Measurements from ENCODE around the gene SLC22A16. TPM values are rescaled to one million over a fixed set of nuclear protein-coding genes. Genes with fewer than 3 reads are reported as not detected.
"Not testable (repeated sequence)": the region's sequence is repeated elsewhere in the genome, so short reads cannot be mapped to it uniquely, and the experiment has no call there.

Gene SLC22A16
- 1.4 TPM for total RNA-seq (ENCODE audit: insufficient read depth, low replicate concordance)

GRCh38 chr6:110476046-110476849 lies at the start of gene SLC22A16:
Gene SLC22A16, minus strand, starts transcription at chr6:110476613. Its CDS starts 39 bp downstream, at chr6:110476574.
- DNase-seq (ENCODE audit: low spot score): peak; percentile 19

GRCh38 chr6:110525001-110525400 lies 48.6 kb upstream of the SLC22A16 start:
- no peak for DNase-seq (ENCODE audit: low spot score)

DNA sequence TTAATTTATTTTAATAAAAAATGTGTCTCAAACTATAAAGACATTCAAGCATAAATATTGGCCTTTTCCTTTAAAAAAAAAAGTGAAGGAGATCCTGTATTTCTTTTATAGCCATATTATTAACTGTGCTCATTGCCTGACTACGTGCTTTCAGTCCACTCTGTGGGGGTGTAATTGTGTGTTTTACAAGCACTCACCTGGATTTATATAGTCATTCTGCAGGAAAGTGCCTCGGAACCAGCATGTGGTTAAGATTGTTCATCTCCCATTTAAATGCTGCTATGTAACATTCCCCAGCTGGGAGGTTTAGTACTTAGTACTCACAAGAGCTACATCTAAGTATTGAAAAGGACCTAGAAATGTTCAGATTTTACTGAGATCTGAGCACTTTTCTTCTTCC lies 47.9 kb upstream of the SLC22A16 start:
- no peak for DNase-seq (ENCODE audit: low spot score)

DNA sequence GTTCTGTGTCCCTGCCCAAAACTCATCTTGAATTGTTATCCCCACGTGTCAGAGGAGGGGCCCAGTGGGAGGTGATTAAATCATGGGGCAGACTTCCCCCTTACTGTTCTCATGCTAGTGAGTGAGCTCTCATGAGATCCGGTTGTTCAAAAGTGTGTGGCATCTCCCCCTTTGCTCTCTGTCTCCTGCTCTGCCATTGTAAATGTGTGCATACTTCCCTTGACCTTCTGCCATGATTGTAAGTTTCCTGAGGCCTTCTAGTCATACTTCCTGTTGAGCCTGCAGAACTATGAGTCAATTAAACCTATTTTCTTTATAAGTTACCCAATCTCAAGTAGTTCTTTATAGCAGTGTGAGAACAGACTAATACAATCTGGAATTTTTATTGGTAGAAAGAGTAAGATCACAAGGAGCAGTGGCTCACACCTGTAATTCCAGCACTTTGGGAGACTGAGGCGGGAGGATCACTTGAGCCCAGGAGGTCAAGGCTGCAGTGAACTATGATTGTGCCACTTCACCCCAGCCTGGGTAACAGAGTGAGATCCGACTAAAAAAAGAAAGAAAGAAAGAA lies 47.1 kb upstream of the SLC22A16 start:
- no peak for DNase-seq (ENCODE audit: low spot score)

- no peak for DNase-seq (ENCODE audit: low spot score)
Observed at GRCh38 chr6:110522427-110522826, 46.0 kb upstream of the SLC22A16 start.

DNA sequence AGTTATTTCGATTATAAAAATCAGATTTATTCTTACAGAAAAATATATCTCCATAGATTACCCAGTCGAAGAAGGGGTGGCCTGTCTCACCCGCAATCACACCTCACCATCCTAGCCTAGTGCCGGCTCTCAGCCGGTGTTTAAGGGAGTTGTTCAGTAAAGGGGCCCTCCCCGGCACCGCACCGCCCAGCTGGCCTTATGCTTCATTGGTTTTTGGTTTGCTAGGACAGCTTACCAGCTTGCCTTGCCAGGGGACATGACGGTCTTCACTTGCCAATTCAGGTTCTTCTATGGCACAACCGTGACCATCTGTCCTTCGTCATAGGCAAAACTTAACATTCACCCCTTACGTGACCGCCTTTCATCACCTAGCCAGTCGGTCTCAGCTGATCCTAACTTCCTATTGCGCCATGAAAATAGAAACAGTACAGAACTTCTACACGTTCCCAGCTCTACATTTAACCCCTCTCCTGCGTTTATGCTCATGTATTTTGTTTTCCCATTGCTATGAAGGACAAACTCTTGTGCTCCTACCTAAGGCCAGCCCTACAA lies 44.7 kb upstream of the SLC22A16 start:
- no peak for DNase-seq (ENCODE audit: low spot score)

- DNase-seq (ENCODE audit: low spot score): no peak
Observed at GRCh38 chr6:110520209-110520965, 44.0 kb upstream of the SLC22A16 start.

- no peak for DNase-seq (ENCODE audit: low spot score)
Observed at GRCh38 chr6:110517601-110518281, 41.3 kb upstream of the SLC22A16 start.

GRCh38 chr6:110517034-110517433 lies 40.6 kb upstream of the SLC22A16 start:
- no peak for DNase-seq (ENCODE audit: low spot score)

- no peak for DNase-seq (ENCODE audit: low spot score)
Observed at GRCh38 chr6:110514818-110515217, 38.4 kb upstream of the SLC22A16 start.

DNA sequence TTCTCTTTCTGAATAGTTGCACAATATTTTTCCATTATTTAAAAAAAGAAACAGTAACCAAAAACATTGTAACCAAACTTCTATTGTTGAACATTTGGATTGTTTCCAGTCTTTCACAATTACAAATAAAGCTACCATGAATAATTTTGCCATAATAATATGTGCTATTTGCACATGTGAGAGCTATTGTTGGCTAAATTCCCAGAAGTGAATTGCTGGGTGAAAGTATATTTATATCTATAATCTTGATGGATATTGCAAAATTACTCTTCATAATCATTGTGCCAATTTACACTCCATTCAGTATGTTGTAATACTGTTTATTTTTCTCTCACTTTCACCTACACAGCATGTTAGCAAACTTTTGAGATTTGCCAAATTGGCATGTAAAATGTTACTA lies 36.6 kb upstream of the SLC22A16 start:
- no peak for DNase-seq (ENCODE audit: low spot score)

GRCh38 chr6:110512549-110512948 lies 36.1 kb upstream of the SLC22A16 start:
- DNase-seq (ENCODE audit: low spot score): not testable (repeated sequence)

- no peak for DNase-seq (ENCODE audit: low spot score)
Observed at GRCh38 chr6:110511401-110511800, 35.0 kb upstream of the SLC22A16 start.

DNA sequence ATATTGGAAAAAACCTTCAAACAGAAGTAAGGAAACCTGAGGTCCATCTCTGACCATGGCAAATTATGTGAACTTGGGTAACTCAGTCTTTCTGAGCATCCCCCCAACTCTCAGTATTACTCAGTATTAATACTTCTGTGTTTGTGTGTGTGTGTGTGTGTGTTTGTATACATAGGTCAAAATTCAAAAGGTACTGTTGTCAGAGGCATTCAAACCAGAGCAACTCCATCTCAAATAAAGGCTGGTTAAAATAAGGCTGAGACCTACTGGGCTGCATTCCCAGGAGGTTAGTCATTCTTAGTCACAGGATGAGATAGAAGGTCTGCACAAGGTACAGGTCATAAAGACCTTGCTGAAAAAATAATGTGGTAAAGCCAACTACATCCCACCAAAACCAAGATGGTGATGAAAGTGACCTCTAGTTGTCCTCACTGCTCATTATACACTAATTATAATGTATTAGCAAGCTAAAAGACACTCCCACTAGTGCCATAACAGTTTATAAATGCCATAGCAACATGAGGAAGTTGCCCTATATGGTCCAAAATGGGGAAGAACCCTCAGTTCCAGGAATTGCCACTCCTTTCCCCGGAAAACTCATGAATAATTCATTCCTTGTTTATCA lies 33.3 kb upstream of the SLC22A16 start:
- peak; percentile 54 for DNase-seq (ENCODE audit: low spot score)

DNA sequence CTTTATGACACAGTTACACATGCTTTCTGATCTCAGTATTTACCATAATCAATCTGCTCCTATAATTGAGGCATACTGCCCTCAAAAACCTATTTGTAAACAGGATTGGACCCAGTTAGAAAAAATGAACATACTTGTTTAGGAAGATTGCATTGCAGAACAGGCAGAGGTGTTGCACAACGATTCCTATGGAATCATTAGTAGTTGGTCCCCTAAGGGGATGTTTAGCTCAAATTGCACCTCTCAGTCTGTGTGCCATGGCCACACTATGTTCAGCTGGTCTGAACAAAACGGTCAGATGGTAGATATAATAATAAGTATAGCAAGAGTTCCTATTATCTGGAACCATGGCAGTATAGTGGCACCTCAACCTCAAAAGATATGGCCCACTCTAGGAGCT lies 28.5 kb upstream of the SLC22A16 start:
- DNase-seq (ENCODE audit: low spot score): not testable (repeated sequence)

GRCh38 chr6:110495949-110496348 lies 19.5 kb upstream of the SLC22A16 start:
- DNase-seq (ENCODE audit: low spot score): no peak

DNA sequence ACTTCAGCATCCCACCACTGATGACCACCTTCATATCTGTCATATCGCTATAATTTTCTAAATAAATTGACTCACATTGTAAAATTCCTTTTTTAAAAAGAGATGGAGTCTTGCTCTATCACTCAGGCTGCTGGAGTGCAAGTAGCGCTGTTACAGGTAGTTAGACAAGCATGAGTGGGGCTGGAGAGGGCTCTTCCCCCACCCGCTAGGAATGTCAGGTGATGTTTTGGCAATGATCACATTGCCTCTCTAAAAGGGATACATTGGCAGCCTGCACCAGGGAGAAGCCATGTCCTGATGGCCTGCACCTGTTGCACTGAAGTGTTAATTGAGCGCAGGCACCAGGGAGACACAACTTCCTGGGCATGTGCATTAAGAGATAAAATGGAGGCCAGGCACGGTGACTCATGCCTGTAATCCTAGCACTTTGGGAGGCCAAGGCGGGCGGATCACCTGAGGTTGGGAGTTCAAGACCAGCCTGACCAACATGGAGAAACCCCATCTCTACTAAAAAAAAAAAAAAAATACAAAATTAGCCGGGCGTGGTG lies 16.9 kb upstream of the SLC22A16 start:
- no peak for DNase-seq (ENCODE audit: low spot score)

DNA sequence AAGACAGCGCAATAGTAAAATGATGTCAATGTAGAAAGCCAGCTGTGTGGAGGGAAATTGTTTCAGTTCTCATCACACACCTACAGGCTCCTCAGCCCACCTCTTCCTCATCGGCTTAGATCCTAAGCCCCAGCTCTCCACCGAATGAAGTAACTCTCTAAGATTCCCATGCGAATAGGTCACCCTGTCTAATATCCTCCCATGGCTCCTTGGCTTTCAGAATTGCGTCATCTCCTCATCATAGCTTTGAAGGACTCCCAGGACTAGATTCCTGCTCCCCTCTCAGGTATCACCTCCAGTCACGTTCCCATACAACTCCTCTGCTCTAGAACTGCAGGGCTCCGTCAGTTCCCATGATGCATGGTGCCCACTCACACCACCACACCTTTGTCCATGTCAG lies 16.2 kb upstream of the SLC22A16 start:
- no peak for DNase-seq (ENCODE audit: low spot score)

- peak; percentile 15 for DNase-seq (ENCODE audit: low spot score)
Observed at GRCh38 chr6:110491644-110492317, 15.4 kb upstream of the SLC22A16 start.

DNA sequence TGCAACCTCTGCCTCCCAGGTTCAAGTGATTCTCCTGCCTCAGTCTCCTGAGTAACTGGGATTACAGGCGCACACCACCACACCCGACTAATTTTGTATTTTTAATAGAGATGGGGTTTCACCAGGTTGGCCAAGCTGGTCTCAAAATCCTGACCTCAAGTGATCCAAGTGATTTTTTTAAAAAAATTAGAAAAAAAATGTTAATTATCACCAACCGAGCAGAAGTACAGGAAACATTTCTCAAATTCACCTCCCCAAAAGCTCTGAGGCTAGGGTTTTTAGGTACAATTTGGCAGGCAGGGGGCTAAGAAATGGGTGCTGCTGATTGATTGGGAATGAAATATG lies 14.9 kb upstream of the SLC22A16 start:
- no peak for DNase-seq (ENCODE audit: low spot score)

Data from umbilical cord (tissue), 2 donors.